ENCODE data around the gene CRYGS. TPM values are rescaled to one million over a fixed set of nuclear protein-coding genes. Genes with fewer than 3 reads are reported as not detected.

The CRYGS gene
- total RNA-seq, 2 experiments from 2014 or later, result 2.5 to 2.7 TPM

GRCh38 chr3:186517218-186517617, 27.0 kb downstream of the CRYGS start:
- H3K4me1 Mint-ChIP-seq (ENCODE audit: low read depth), result peaks cover 96% of the 10 kb centered on the region
- H3K27ac Mint-ChIP-seq, result no peak overlapping the region
- CTCF ChIA-PET, result interaction anchor here (1.2 to 4.5 kb wide), 4 partner anchors 15 to 574 kb away, joined by 3 to 50 read pairs (median 26); no protein-coding TSS in a partner anchor
- peaks cover 3% of the 10 kb centered on the region for H3K36me3 Mint-ChIP-seq
- no peaks in the 10 kb centered on the region for H3K27me3 Mint-ChIP-seq
- peaks cover 6% of the 10 kb centered on the region for H3K9me3 Mint-ChIP-seq
- H3K4me3 Mint-ChIP-seq, result no peak overlapping the region
- intact Hi-C loops (cut with micrococcal nuclease), result no loop called here
- DNase-seq, result peak; percentile 48
- POLR2A ChIA-PET, result interaction anchor here (1.0 to 3.5 kb wide), 2 partner anchors 17 to 20 kb away, joined by 3 to 39 read pairs; no protein-coding TSS in a partner anchor

GRCh38 chr3:186516646-186517045, 27.5 kb downstream of the CRYGS start:
- Mint-ChIP-seq H3K4me3 (no peak overlapping the region), H3K4me1 (ENCODE audit: low read depth) (peaks cover 96% of the 10 kb centered on the region), H3K27me3 (no peaks in the 10 kb centered on the region), H3K27ac (peak overlapping the region; percentile 53), H3K36me3 (peaks cover 3% of the 10 kb centered on the region), H3K9me3 (peaks cover 6% of the 10 kb centered on the region)
- ChIA-PET CTCF (interaction anchor here (1.2 to 4.5 kb wide), 4 partner anchors 16 to 574 kb away, joined by 3 to 50 read pairs (median 26); no protein-coding TSS in a partner anchor), POLR2A (interaction anchor here (0.7 to 1.0 kb wide), 2 partner anchors 17 to 21 kb away, joined by 3 read pairs; no protein-coding TSS in a partner anchor)
- intact Hi-C loops (cut with micrococcal nuclease), result no loop called here
- no peak for DNase-seq

- Mint-ChIP-seq H3K36me3 (peaks cover 3% of the 10 kb centered on the region), H3K4me3 (no peak overlapping the region), H3K9me3 (peaks cover 6% of the 10 kb centered on the region), H3K4me1 (ENCODE audit: low read depth) (peaks cover 96% of the 10 kb centered on the region), H3K27ac (peak overlapping the region; percentile 81), H3K27me3 (no peaks in the 10 kb centered on the region)
- ChIA-PET CTCF (interaction anchor here (1.0 kb wide), 1 partner anchor 25 kb away, joined by 3 read pairs; no protein-coding TSS in a partner anchor), POLR2A (no interaction called here)
- DNase-seq, result peak; percentile 65
- intact Hi-C loops (cut with micrococcal nuclease), result no loop called here
Observed at GRCh38 chr3:186515125-186515524, 29.1 kb downstream of the CRYGS start.

- DNase-seq, result peak; percentile 72
- Mint-ChIP-seq H3K9me3 (peaks cover 6% of the 10 kb centered on the region), H3K27ac (peak overlapping the region; percentile 81), H3K36me3 (peaks cover 3% of the 10 kb centered on the region), H3K4me1 (ENCODE audit: low read depth) (peaks cover 96% of the 10 kb centered on the region), H3K27me3 (no peaks in the 10 kb centered on the region), H3K4me3 (no peak overlapping the region)
- intact Hi-C loops (cut with micrococcal nuclease), result loop anchor here (1.0 to 5.0 kb wide), 4 partner anchors 20 to 102 kb away; no protein-coding TSS in a partner anchor
- POLR2A ChIA-PET, result no interaction called here
- CTCF ChIA-PET, result interaction anchor here (1.2 to 1.5 kb wide), 2 partner anchors 20 to 22 kb away, joined by 4 to 5 read pairs; no protein-coding TSS in a partner anchor
Observed at GRCh38 chr3:186514296-186515002, 29.7 kb downstream of the CRYGS start.

GRCh38 chr3:186513386-186513785, 30.8 kb downstream of the CRYGS start:
- Mint-ChIP-seq H3K36me3 (peaks cover 3% of the 10 kb centered on the region), H3K4me1 (ENCODE audit: low read depth) (peaks cover 86% of the 10 kb centered on the region), H3K4me3 (no peak overlapping the region), H3K27ac (no peak overlapping the region), H3K27me3 (no peaks in the 10 kb centered on the region), H3K9me3 (peaks cover 6% of the 10 kb centered on the region)
- POLR2A ChIA-PET, result interaction anchor here (0.9 kb wide), 1 partner anchor 10 kb away, joined by 4 read pairs; no protein-coding TSS in a partner anchor
- CTCF ChIA-PET, result interaction anchor here (1.2 to 1.9 kb wide), 3 partner anchors 21 to 27 kb away, joined by 4 to 10 read pairs (median 5); no protein-coding TSS in a partner anchor
- intact Hi-C loops (cut with micrococcal nuclease), result loop anchor here (5.0 kb wide), 1 partner anchor 101 kb away; no protein-coding TSS in a partner anchor
- no peak for DNase-seq

GRCh38 chr3:186512570-186513302, 31.4 kb downstream of the CRYGS start:
- peaks cover 3% of the 10 kb centered on the region for H3K36me3 Mint-ChIP-seq
- H3K4me3 Mint-ChIP-seq, result no peak overlapping the region
- intact Hi-C loops (cut with micrococcal nuclease), result loop anchor here (5.0 kb wide), 1 partner anchor 100 kb away; no protein-coding TSS in a partner anchor
- peaks cover 80% of the 10 kb centered on the region for H3K4me1 Mint-ChIP-seq (ENCODE audit: low read depth)
- H3K27ac Mint-ChIP-seq, result no peak overlapping the region
- DNase-seq, result no peak
- POLR2A ChIA-PET, result interaction anchor here (0.9 kb wide), 1 partner anchor 9 kb away, joined by 4 read pairs; no protein-coding TSS in a partner anchor
- CTCF ChIA-PET, result interaction anchor here (1.2 to 1.9 kb wide), 3 partner anchors 21 to 28 kb away, joined by 4 to 10 read pairs (median 5); no protein-coding TSS in a partner anchor
- no peaks in the 10 kb centered on the region for H3K27me3 Mint-ChIP-seq
- peaks cover 6% of the 10 kb centered on the region for H3K9me3 Mint-ChIP-seq

GRCh38 chr3:186511702-186512101, 32.5 kb downstream of the CRYGS start:
- ChIA-PET POLR2A (interaction anchor here (1.3 kb wide), 1 partner anchor 23 kb away, joined by 16 read pairs; no protein-coding TSS in a partner anchor), CTCF (interaction anchor here (0.8 to 1.9 kb wide), 4 partner anchors 8 to 252 kb away, joined by 3 to 21 read pairs (median 8); no protein-coding TSS in a partner anchor)
- no peak for DNase-seq
- Mint-ChIP-seq H3K4me3 (no peak overlapping the region), H3K27ac (peak overlapping the region; percentile 61), H3K36me3 (peaks cover 2% of the 10 kb centered on the region), H3K27me3 (no peaks in the 10 kb centered on the region), H3K9me3 (peaks cover 2% of the 10 kb centered on the region), H3K4me1 (ENCODE audit: low read depth) (peaks cover 73% of the 10 kb centered on the region)
- intact Hi-C loops (cut with micrococcal nuclease), result loop anchor here (5.0 kb wide), 1 partner anchor 99 kb away; no protein-coding TSS in a partner anchor

- H3K36me3 Mint-ChIP-seq, result no peaks in the 10 kb centered on the region
- peak overlapping the region; percentile 61 for H3K27ac Mint-ChIP-seq
- peak; percentile 55 for DNase-seq
- POLR2A ChIA-PET, result interaction anchor here (0.6 to 1.3 kb wide), 2 partner anchors 23 to 28 kb away, joined by 3 to 16 read pairs; no protein-coding TSS in a partner anchor
- CTCF ChIA-PET, result interaction anchor here (0.8 to 1.9 kb wide), 4 partner anchors 9 to 252 kb away, joined by 3 to 21 read pairs (median 8); no protein-coding TSS in a partner anchor
- no peaks in the 10 kb centered on the region for H3K9me3 Mint-ChIP-seq
- no peak overlapping the region for H3K4me3 Mint-ChIP-seq
- peaks cover 1% of the 10 kb centered on the region for H3K27me3 Mint-ChIP-seq
- intact Hi-C loops (cut with micrococcal nuclease), result loop anchor here (5.0 kb wide), 1 partner anchor 99 kb away; no protein-coding TSS in a partner anchor
- H3K4me1 Mint-ChIP-seq (ENCODE audit: low read depth), result peaks cover 70% of the 10 kb centered on the region
Observed at GRCh38 chr3:186511245-186511644, 32.9 kb downstream of the CRYGS start.

GRCh38 chr3:186510374-186511079, 33.7 kb downstream of the CRYGS start:
- peak; percentile 32 for DNase-seq
- Mint-ChIP-seq H3K27me3 (peaks cover 2% of the 10 kb centered on the region), H3K9me3 (no peaks in the 10 kb centered on the region), H3K27ac (peak overlapping the region; percentile 61), H3K4me1 (ENCODE audit: low read depth) (peaks cover 63% of the 10 kb centered on the region), H3K36me3 (no peaks in the 10 kb centered on the region), H3K4me3 (no peak overlapping the region)
- POLR2A ChIA-PET, result interaction anchor here (0.6 to 1.7 kb wide), 3 partner anchors 24 to 29 kb away, joined by 3 to 16 read pairs (median 6); no protein-coding TSS in a partner anchor
- CTCF ChIA-PET, result interaction anchor here (0.8 to 1.9 kb wide), 4 partner anchors 10 to 251 kb away, joined by 3 to 21 read pairs (median 8); no protein-coding TSS in a partner anchor
- intact Hi-C loops (cut with micrococcal nuclease), result loop anchor here (5.0 kb wide), 1 partner anchor 98 kb away; no protein-coding TSS in a partner anchor

- DNase-seq, result no peak
- no peaks in the 10 kb centered on the region for H3K36me3 Mint-ChIP-seq
- CTCF ChIA-PET, result interaction anchor here (1.2 kb wide), 1 partner anchor 32 kb away, joined by 3 read pairs; no protein-coding TSS in a partner anchor
- H3K27ac Mint-ChIP-seq, result no peak overlapping the region
- intact Hi-C loops (cut with micrococcal nuclease), result no loop called here
- H3K9me3 Mint-ChIP-seq, result no peaks in the 10 kb centered on the region
- H3K27me3 Mint-ChIP-seq, result peaks cover 2% of the 10 kb centered on the region
- H3K4me3 Mint-ChIP-seq, result no peak overlapping the region
- H3K4me1 Mint-ChIP-seq (ENCODE audit: low read depth), result peaks cover 52% of the 10 kb centered on the region
- POLR2A ChIA-PET, result interaction anchor here (0.9 to 1.7 kb wide), 2 partner anchors 9 to 25 kb away, joined by 3 to 6 read pairs; no protein-coding TSS in a partner anchor
Observed at GRCh38 chr3:186509423-186509822, 34.8 kb downstream of the CRYGS start.

All from activated CD4-positive, alpha-beta memory T cell treated with anti-CD3 and anti-CD28 coated beads for 36 hours (primary cell).